ENCODE data around the gene MYO3B.
A peak's percentile ranks its signal among the peaks of the same experiment; 100 is the strongest.

The MYO3B gene

GRCh38 chr2:170456914-170457313 is 279.0 kb downstream of the MYO3B start:
- TF ChIP-seq CTCF (IDR thresholded peaks at IDR 0.05; ENCODE audit: low read depth, low read length): no peak
- DNase-seq (ENCODE audit: low read depth in 2 of 2): no peak
- H3K4me3 ChIP-seq (replicated peaks in 1 of 2; ENCODE audit: low read depth in 2 of 2, low read length in 2 of 2): no peak overlapping the region

- DNase-seq (ENCODE audit: low read depth in 2 of 2): no peak
- TF ChIP-seq CTCF (IDR thresholded peaks at IDR 0.05; ENCODE audit: low read depth, low read length): no peak
- H3K4me3 ChIP-seq (replicated peaks in 1 of 2; ENCODE audit: low read depth in 2 of 2, low read length in 2 of 2): no peak overlapping the region
Observed at GRCh38 chr2:170457742-170458141, 279.8 kb downstream of the MYO3B start.

GRCh38 chr2:170461889-170462288 is 283.9 kb downstream of the MYO3B start:
- no peak for TF ChIP-seq CTCF (IDR thresholded peaks at IDR 0.05; ENCODE audit: low read depth, low read length)
- no peak for DNase-seq (ENCODE audit: low read depth in 2 of 2)
- no peak overlapping the region for H3K4me3 ChIP-seq (replicated peaks in 1 of 2; ENCODE audit: low read depth in 2 of 2, low read length in 2 of 2)

- TF ChIP-seq CTCF (IDR thresholded peaks at IDR 0.05; ENCODE audit: low read depth, low read length): no peak
Observed at GRCh38 chr2:170462433-170463205, 284.7 kb downstream of the MYO3B start.

GRCh38 chr2:170463206-170463537 is 285.2 kb downstream of the MYO3B start:
- TF ChIP-seq CTCF (IDR thresholded peaks at IDR 0.05; ENCODE audit: low read depth, low read length): no peak
- no peak for DNase-seq (ENCODE audit: low read depth in 2 of 2)
- H3K4me3 ChIP-seq (replicated peaks in 1 of 2; ENCODE audit: low read depth in 2 of 2, low read length in 2 of 2): no peak overlapping the region

More at GRCh38 chr2:170462433-170463205, 284.7 kb downstream of the MYO3B start:
- H3K4me3 ChIP-seq (replicated peaks in 1 of 2; ENCODE audit: low read depth in 2 of 2, low read length in 2 of 2): no peak overlapping the region
- no peak for DNase-seq (ENCODE audit: low read depth in 2 of 2)

GRCh38 chr2:170464268-170464667 is 286.3 kb downstream of the MYO3B start:
- no peak for TF ChIP-seq CTCF (IDR thresholded peaks at IDR 0.05; ENCODE audit: low read depth, low read length)
- no peak for DNase-seq (ENCODE audit: low read depth in 2 of 2)
- no peak overlapping the region for H3K4me3 ChIP-seq (replicated peaks in 1 of 2; ENCODE audit: low read depth in 2 of 2, low read length in 2 of 2)

GRCh38 chr2:170465241-170465640 is 287.3 kb downstream of the MYO3B start:
- peak; percentile 10 to 44 for DNase-seq (ENCODE audit: low read depth in 2 of 2)
- no peak for TF ChIP-seq CTCF (IDR thresholded peaks at IDR 0.05; ENCODE audit: low read depth, low read length)
- H3K4me3 ChIP-seq (replicated peaks in 1 of 2; ENCODE audit: low read depth in 2 of 2, low read length in 2 of 2): no peak overlapping the region

Data from cardiac fibroblast (primary cell).